Ishikawa (cell line): ENCODE measurements around the gene KCNJ11.

Experiments used
- CEBPB ChIP-seq: IDR thresholded peaks from 2 replicates; pipeline ENCODE4 v1.6.1; 2012
- YY1 ChIP-seq: IDR thresholded peaks from 2 replicates; pipeline ENCODE4 v1.6.1; 2012; ENCODE audit warnings: low read depth
- ZBTB7A ChIP-seq: IDR thresholded peaks from 2 replicates; pipeline ENCODE4 v1.6.1; 2012; ENCODE audit warnings: low read depth
- TF ChIP-seq, protein P1 (sequence below): IDR thresholded peaks from 2 replicates; pipeline ENCODE4 v1.6.1; 2012; ENCODE audit warnings: low read depth, mild to moderate bottlenecking

DNA sequence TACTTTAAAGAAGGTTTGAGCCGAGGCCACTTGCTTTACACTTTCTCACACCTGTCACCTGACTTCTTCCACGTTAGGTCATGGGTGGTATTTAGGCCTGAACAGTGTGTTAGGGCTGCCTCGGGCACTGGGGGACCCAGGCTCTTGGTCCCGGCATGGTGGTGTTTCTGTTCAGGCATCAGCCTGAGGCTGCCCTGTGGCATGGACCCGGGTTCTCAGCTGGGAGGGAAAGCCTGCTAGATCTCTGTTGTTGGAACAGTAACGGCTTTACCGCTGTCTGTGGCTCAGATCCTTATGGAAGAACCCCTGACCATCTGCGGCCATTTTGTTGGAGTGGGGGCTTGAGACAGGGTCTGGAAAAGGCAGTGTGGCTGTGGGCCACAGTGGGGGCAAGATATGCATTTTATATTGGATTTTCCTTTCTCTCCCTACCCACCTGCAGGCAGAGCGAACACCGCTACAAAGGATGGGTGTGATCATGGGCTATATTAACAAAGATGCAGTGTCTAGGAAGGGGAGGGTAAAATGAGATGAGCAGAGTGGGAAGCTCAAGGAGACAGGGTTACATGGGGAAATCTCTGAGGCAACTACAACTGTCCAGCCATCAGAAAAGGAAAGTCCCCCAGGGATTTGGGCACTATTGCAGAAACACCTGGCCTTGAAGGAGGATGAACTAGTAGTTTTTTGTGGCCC lies 1.6 kb upstream of the KCNJ11 start:
- TF ChIP-seq CEBPB (no peak), ZBTB7A (no peak), YY1 (no peak)
- TF ChIP-seq, protein P1, sequence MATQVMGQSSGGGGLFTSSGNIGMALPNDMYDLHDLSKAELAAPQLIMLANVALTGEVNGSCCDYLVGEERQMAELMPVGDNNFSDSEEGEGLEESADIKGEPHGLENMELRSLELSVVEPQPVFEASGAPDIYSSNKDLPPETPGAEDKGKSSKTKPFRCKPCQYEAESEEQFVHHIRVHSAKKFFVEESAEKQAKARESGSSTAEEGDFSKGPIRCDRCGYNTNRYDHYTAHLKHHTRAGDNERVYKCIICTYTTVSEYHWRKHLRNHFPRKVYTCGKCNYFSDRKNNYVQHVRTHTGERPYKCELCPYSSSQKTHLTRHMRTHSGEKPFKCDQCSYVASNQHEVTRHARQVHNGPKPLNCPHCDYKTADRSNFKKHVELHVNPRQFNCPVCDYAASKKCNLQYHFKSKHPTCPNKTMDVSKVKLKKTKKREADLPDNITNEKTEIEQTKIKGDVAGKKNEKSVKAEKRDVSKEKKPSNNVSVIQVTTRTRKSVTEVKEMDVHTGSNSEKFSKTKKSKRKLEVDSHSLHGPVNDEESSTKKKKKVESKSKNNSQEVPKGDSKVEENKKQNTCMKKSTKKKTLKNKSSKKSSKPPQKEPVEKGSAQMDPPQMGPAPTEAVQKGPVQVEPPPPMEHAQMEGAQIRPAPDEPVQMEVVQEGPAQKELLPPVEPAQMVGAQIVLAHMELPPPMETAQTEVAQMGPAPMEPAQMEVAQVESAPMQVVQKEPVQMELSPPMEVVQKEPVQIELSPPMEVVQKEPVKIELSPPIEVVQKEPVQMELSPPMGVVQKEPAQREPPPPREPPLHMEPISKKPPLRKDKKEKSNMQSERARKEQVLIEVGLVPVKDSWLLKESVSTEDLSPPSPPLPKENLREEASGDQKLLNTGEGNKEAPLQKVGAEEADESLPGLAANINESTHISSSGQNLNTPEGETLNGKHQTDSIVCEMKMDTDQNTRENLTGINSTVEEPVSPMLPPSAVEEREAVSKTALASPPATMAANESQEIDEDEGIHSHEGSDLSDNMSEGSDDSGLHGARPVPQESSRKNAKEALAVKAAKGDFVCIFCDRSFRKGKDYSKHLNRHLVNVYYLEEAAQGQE: no peak
